Esophagus squamous epithelium (tissue), 5 donors: ENCODE measurements around the gene ATP6V1E1. TPM values are rescaled to one million over a fixed set of nuclear protein-coding genes. Genes with fewer than 3 reads are reported as not detected.

Experiments used
- DNase-seq: peaks from one replicate; lab custom pipeline; 2025; lab: John Stamatoyannopoulos, UW
- H3K27ac ChIP-seq, 4 donors: fragments of 200-600 bp; sonication (generic); one replicate each; pipeline ENCODE4 v1.5.1; 2016 to 2019; ENCODE audit warnings: mild to moderate bottlenecking in 1 of 4
- H3K27me3 ChIP-seq, 4 donors: fragments of 200-600 bp; sonication (generic); 1 replicate in 3 of 4; 2 replicates in 1 of 4; pipeline versions ENCODE4 v1.5.1 to v1.6.0; 2017 to 2021; ENCODE audit warnings: antibody characterized with exemption in 1 of 4
- H3K36me3 ChIP-seq, 3 donors: fragments of 200-600 bp; sonication (generic); one replicate each; pipeline ENCODE4 v1.5.1; 2016 to 2019
- H3K4me1 ChIP-seq, 3 donors: fragments of 200-600 bp; sonication (generic); one replicate each; pipeline ENCODE4 v1.5.1; 2017 to 2019
- H3K4me3 ChIP-seq, 4 donors: fragments of 200-600 bp; sonication (generic); 1 replicate in 3 of 4; 2 replicates in 1 of 4; pipeline ENCODE4 v1.5.1; 2016 to 2019; ENCODE audit warnings: mild to moderate bottlenecking in 2 of 4, moderate library complexity in 1 of 4
- H3K9me3 ChIP-seq, 3 donors: fragments of 200-600 bp; sonication (generic); one replicate each; pipeline ENCODE4 v1.5.1; 2016 to 2019
- CTCF ChIP-seq, 6 experiments: fragments of 450-650 bp in 4 of 6; fragments of 200-600 bp in 2 of 6; sonication (generic) in 2 of 6; IDR thresholded peaks; one replicate each; pipeline ENCODE4 v1.5.1; 2016 to 2019; ENCODE audit warnings: antibody characterized with exemption in 6 of 6, mild to moderate bottlenecking in 4 of 6, moderate library complexity in 4 of 6
- POLR2A ChIP-seq, 4 donors: fragments of 450-650 bp; IDR thresholded peaks; one replicate each; pipeline ENCODE4 v1.6.1; 2017; ENCODE audit warnings: antibody characterized with exemption in 4 of 4, mild to moderate bottlenecking in 4 of 4, moderate library complexity in 3 of 4
- WGBS, 2 donors: methylation state at CpG; one replicate each; pipeline ENCODE4 v1.1.5; 2018; 5-methylcytosine and 5-hydroxymethylcytosine counted together
- intact Hi-C: fragments of 100-400 bp; cut with DNase I; formaldehyde crosslinking; loops from one replicate; pipeline ENCODE4 v1.15.0; 2022
- total RNA-seq, 4 donors: library from RNA; depleted of rRNA; stranded (reverse); fragments of >200 nt; gene quantifications; one replicate each; pipeline ENCODE4 v1.1.0, GENCODE V29; 2016
- donor health status: DM: yes; HTN: yes; CAD: no.

Gene ATP6V1E1
- total RNA-seq, 4 donors from 2014 or later: 80.9 to 123 (median 99.6) TPM

GRCh38 chr22:17549655-17550054 is 78.9 kb downstream of the ATP6V1E1 start:
- Histone ChIP-seq H3K27me3 (no peaks in the 10 kb centered on the region), H3K4me3 (no peak overlapping the region), H3K27ac (no peak overlapping the region), H3K36me3 (no peaks in the 10 kb centered on the region), H3K4me1 (no peaks in the 10 kb centered on the region), H3K9me3 (no peaks in the 10 kb centered on the region)
- DNase-seq: no peak
- 41 to 51% methylated on average over 3 to 5 of the region's 5 CpGs for WGBS, 2 donors
- TF ChIP-seq POLR2A (IDR thresholded peaks at IDR 0.05) (no peak), CTCF (IDR thresholded peaks at IDR 0.05) (no peak)
- intact Hi-C loops: no loop called here

- Histone ChIP-seq H3K27ac (no peak overlapping the region), H3K4me1 (no peaks in the 10 kb centered on the region), H3K9me3 (no peaks in the 10 kb centered on the region), H3K36me3 (no peaks in the 10 kb centered on the region), H3K4me3 (no peak overlapping the region), H3K27me3 (no peaks in the 10 kb centered on the region)
- TF ChIP-seq POLR2A (IDR thresholded peaks at IDR 0.05) (no peak), CTCF (IDR thresholded peaks at IDR 0.05) (no peak)
- WGBS, 2 donors: 82 to 88% methylated on average over 5 to 9 of the region's 10 CpGs
- no peak for DNase-seq
- intact Hi-C loops: no loop called here
Observed at GRCh38 chr22:17549183-17549582, 79.4 kb downstream of the ATP6V1E1 start.

- intact Hi-C loops: no loop called here
- no peak for DNase-seq
- TF ChIP-seq CTCF (IDR thresholded peaks at IDR 0.05) (no peak), POLR2A (IDR thresholded peaks at IDR 0.05) (no peak)
- 81 to 83% methylated on average over 5 of the region's 5 CpGs for WGBS, 2 donors
- H3K4me1 ChIP-seq: no peaks in the 10 kb centered on the region
- no peaks in the 10 kb centered on the region for H3K36me3 ChIP-seq
- no peaks in the 10 kb centered on the region for H3K27me3 ChIP-seq
- no peak overlapping the region for H3K27ac ChIP-seq
- no peaks in the 10 kb centered on the region for H3K9me3 ChIP-seq
- H3K4me3 ChIP-seq: no peak overlapping the region
Observed at GRCh38 chr22:17548756-17549035, 79.9 kb downstream of the ATP6V1E1 start.

GRCh38 chr22:17548010-17548755 is 80.4 kb downstream of the ATP6V1E1 start:
- Histone ChIP-seq H3K4me3 (no peak overlapping the region), H3K36me3 (no peaks in the 10 kb centered on the region), H3K27ac (no peak overlapping the region), H3K9me3 (no peaks in the 10 kb centered on the region), H3K27me3 (no peaks in the 10 kb centered on the region), H3K4me1 (no peaks in the 10 kb centered on the region)
- TF ChIP-seq CTCF (IDR thresholded peaks at IDR 0.05) (no peak), POLR2A (IDR thresholded peaks at IDR 0.05) (no peak)
- intact Hi-C loops: no loop called here
- no peak for DNase-seq
- 67 to 90% methylated on average over 1 to 12 of the region's 23 CpGs for WGBS, 2 donors

- 91 to 95% methylated on average over 4 to 12 of the region's 14 CpGs for WGBS, 2 donors
- Histone ChIP-seq H3K27me3 (no peaks in the 10 kb centered on the region), H3K36me3 (no peaks in the 10 kb centered on the region), H3K4me3 (no peak overlapping the region), H3K9me3 (no peaks in the 10 kb centered on the region), H3K4me1 (no peaks in the 10 kb centered on the region), H3K27ac (no peak overlapping the region)
- TF ChIP-seq CTCF (IDR thresholded peaks at IDR 0.05) (no peak), POLR2A (IDR thresholded peaks at IDR 0.05) (no peak)
- DNase-seq: no peak
- intact Hi-C loops: no loop called here
Observed at GRCh38 chr22:17542452-17542851, 86.1 kb downstream of the ATP6V1E1 start.

Other genes with a start within 250 kb of the ATP6V1E1 start
- gene SLC25A18, start 65.3 kb downstream of the ATP6V1E1 start, total RNA-seq: under 1 TPM in 2 of 4 donors, not detected in 2; 0.23 to 0.76 TPM
- gene BCL2L13, start 10.0 kb upstream of the ATP6V1E1 start, total RNA-seq: 10 to 100 TPM; 31.7 to 49.2 (median 43.1) TPM
- gene BID, start 145.7 kb upstream of the ATP6V1E1 start, total RNA-seq: 10 to 100 TPM; 10.6 to 32.9 (median 22.7) TPM